Nephron progenitor cell (in vitro differentiated cells): ENCODE results near the gene FAM163B.
A peak's percentile ranks its signal among the peaks of the same experiment; 100 is the strongest.

Source experiments
- DNase-seq: peaks from one replicate; pipeline ENCODE4 v3.0.0; 2021
- H3K27ac Mint-ChIP-seq: 2 replicates; pipeline ENCODE4 v1.8.0; 2021; ENCODE audit warnings: mild to moderate bottlenecking, moderate library complexity, mixed read lengths
- H3K27me3 Mint-ChIP-seq: 2 replicates; pipeline ENCODE4 v1.8.0; 2021; ENCODE audit warnings: mild to moderate bottlenecking, low read depth, mixed read lengths; ENCODE audit not compliant: poor library complexity
- H3K36me3 Mint-ChIP-seq: 2 replicates; pipeline ENCODE4 v1.8.0; 2021; ENCODE audit warnings: low read depth, mixed read lengths
- H3K4me1 Mint-ChIP-seq: 2 replicates; pipeline ENCODE4 v1.8.0; 2021; ENCODE audit warnings: mixed read lengths
- H3K4me3 Mint-ChIP-seq: 2 replicates; pipeline ENCODE4 v1.8.0; 2021; ENCODE audit warnings: mild to moderate bottlenecking, moderate library complexity, mixed read lengths
- H3K9me3 Mint-ChIP-seq: 2 replicates; pipeline ENCODE4 v1.8.0; 2021; ENCODE audit warnings: mild to moderate bottlenecking, moderate library complexity, mixed read lengths
- CTCF ChIP-seq: fragments of 200-600 bp; sonication (generic); IDR thresholded peaks from 2 replicates; pipeline ENCODE4 v1.5.0; 2021; ENCODE audit warnings: antibody characterized with exemption

The FAM163B gene

GRCh38 chr9:133603135-133603927 is 5.9 kb downstream of the FAM163B start:
- peak; percentile 32 for TF ChIP-seq CTCF
- no peaks in the 10 kb centered on the region for H3K36me3 Mint-ChIP-seq
- H3K9me3 Mint-ChIP-seq, result peaks cover 3% of the 10 kb centered on the region
- H3K4me1 Mint-ChIP-seq, result peaks cover 21% of the 10 kb centered on the region
- DNase-seq, result peak; percentile 36
- H3K4me3 Mint-ChIP-seq, result no peak overlapping the region
- H3K27me3 Mint-ChIP-seq, result peaks cover 30% of the 10 kb centered on the region
- no peak overlapping the region for H3K27ac Mint-ChIP-seq

- TF ChIP-seq CTCF, result no peak
- peaks cover 13% of the 10 kb centered on the region for H3K9me3 Mint-ChIP-seq
- H3K27ac Mint-ChIP-seq, result no peak overlapping the region
- peaks cover 21% of the 10 kb centered on the region for H3K4me1 Mint-ChIP-seq
- H3K36me3 Mint-ChIP-seq, result peaks cover 6% of the 10 kb centered on the region
- no peak overlapping the region for H3K4me3 Mint-ChIP-seq
- no peak for DNase-seq
- H3K27me3 Mint-ChIP-seq, result peaks cover 19% of the 10 kb centered on the region
Observed at GRCh38 chr9:133602277-133602676, 6.9 kb downstream of the FAM163B start.

- Mint-ChIP-seq H3K9me3 (peaks cover 18% of the 10 kb centered on the region), H3K4me3 (no peak overlapping the region), H3K27me3 (peaks cover 14% of the 10 kb centered on the region), H3K36me3 (peaks cover 10% of the 10 kb centered on the region), H3K27ac (no peak overlapping the region), H3K4me1 (peaks cover 21% of the 10 kb centered on the region)
- DNase-seq, result no peak
- TF ChIP-seq CTCF, result no peak
Observed at GRCh38 chr9:133601746-133602145, 7.4 kb downstream of the FAM163B start.

GRCh38 chr9:133600739-133601138 is 8.4 kb downstream of the FAM163B start:
- H3K27me3 Mint-ChIP-seq, result peaks cover 4% of the 10 kb centered on the region
- H3K27ac Mint-ChIP-seq, result no peak overlapping the region
- peaks cover 28% of the 10 kb centered on the region for H3K9me3 Mint-ChIP-seq
- H3K4me1 Mint-ChIP-seq, result peaks cover 21% of the 10 kb centered on the region
- DNase-seq, result no peak
- peaks cover 10% of the 10 kb centered on the region for H3K36me3 Mint-ChIP-seq
- no peak overlapping the region for H3K4me3 Mint-ChIP-seq
- no peak for TF ChIP-seq CTCF

- Mint-ChIP-seq H3K27ac (no peak overlapping the region), H3K4me3 (no peak overlapping the region), H3K36me3 (peaks cover 10% of the 10 kb centered on the region), H3K9me3 (peaks cover 32% of the 10 kb centered on the region), H3K27me3 (peaks cover 3% of the 10 kb centered on the region), H3K4me1 (peaks cover 18% of the 10 kb centered on the region)
- TF ChIP-seq CTCF, result no peak
- DNase-seq, result no peak
Observed at GRCh38 chr9:133599470-133600173, 9.6 kb downstream of the FAM163B start.
